Astrocyte of the cerebellum (primary cell): ENCODE measurements around the gene PLSCR3.

Experiments used
- DNase-seq: peaks from one replicate; pipeline ENCODE4 v3.0.0-alpha.2; 2011; ENCODE audit warnings: low read depth
- H3K4me3 ChIP-seq: 2 replicates; pipeline ENCODE4 v1.5.1; 2011; ENCODE audit warnings: mild to moderate bottlenecking, low read depth, low read length, moderate library complexity
- CTCF ChIP-seq: IDR thresholded peaks from 2 replicates; pipeline ENCODE4 v1.5.1; 2012; ENCODE audit warnings: low read length, low read depth, moderate library complexity, mild to moderate bottlenecking; ENCODE audit errors: missing control alignments
- in situ Hi-C: cut with HindIII; loops from 2 replicates; pipeline ENCODE4 v1.10.0; 2017; ENCODE audit warnings: low sequenced_read_pairs

Gene PLSCR3

DNA sequence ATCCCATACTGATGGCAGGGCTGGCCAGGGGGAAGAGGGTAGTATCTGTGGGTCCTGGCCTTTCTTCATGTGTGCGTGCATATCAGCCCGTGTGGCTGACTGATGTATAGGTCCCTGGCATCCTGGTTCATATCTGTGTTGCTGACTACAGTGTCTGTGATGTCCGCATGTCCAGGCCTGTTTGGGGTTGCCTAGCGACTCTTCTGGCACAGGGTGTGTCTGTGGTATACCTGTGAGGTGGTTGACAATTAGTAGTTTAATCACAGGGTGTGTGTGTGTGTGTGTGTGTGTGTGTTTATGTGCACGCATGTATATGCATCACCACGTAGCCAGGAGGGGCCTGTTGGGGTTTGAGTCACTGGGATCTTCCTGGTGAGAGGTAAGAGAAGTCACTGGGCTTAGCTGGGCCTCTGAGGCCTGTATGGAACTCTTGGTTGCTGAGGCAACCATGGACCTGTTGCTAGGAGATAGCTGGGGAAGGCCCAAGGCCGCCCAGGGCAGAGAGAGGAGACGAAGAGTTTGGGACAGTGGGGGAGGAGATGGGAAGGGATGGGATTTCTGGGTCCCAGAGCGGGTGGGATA, 40.0 kb downstream of the PLSCR3 start:
- H3K4me3 ChIP-seq: no peak overlapping the region
- DNase-seq: no peak
- no peak for TF ChIP-seq CTCF
- in situ Hi-C loops: no loop called here

GRCh38 chr17:7352910-7353635, 41.3 kb downstream of the PLSCR3 start:
- peak overlapping the region; percentile 87 for H3K4me3 ChIP-seq
- in situ Hi-C loops: no loop called here
- no peak for DNase-seq
- TF ChIP-seq CTCF: no peak

DNA sequence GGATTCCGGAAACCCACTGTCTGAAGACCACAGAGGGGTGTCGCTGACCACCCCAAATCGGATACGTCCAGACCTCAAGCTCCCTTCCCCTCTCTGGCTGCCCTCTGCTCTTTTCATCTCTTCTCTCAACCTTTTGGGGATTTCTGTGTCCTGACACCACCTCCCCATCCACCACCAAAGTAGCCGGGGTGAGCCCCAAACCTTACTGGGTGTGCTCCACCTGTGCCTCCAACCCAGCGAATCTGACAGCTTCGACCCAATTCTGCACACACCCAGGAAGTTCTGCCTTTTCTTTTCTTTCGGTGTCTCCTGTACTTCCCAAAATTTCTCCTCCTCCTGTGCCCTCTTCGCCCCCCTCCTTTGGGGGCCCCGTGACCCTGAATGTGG, 41.8 kb downstream of the PLSCR3 start:
- peak overlapping the region; percentile 87 for H3K4me3 ChIP-seq
- in situ Hi-C loops: no loop called here
- DNase-seq: no peak
- no peak for TF ChIP-seq CTCF

DNA sequence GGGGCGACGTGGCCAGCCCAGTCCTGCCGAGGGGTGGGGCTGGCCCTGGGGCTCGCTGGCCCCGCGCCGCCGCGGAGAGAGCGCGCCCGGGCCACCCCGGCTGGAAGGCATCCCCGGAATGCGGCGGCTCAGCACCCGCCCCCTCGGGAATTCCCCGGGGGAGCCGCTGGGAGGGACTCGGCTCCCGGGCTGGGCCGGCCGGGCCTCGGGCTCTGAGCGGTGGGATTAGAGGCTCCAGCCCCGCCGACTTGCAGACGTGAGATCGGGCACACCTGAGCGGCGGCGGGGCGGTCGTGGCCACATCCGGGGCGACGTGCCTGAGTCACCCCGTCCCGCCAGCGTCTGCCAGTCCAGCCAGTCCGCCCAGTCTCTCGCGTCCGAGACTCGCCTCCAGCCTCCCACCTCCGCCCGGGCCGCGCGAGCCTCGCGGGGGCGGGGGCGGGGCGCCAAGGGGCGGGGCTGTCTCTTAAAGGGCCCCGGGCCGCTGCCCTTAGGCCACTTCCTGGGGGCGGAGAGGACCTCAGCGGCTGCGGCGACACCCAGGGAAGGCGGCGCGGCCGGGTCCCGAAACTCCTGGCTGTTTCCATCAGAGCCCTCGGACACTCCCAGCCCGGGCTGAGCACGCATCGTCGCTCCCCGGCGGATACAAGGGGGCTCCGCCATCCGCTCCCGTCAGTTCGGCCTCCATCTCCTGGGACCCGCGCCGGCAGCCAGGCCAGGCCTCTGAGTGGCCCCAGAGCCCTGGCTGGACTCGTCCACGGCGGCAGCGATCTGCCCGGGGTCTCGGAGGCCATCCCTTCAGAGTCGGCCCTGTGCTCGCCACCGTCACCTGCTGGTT, 42.4 kb downstream of the PLSCR3 start, which contains the start of gene KCTD11:
Gene KCTD11 (plus strand): TSS at position 498 of the 838 bp plus-strand sequence.
- peak; percentile 58 for DNase-seq
- peak within 1 kb of the TSS; percentile 87 for H3K4me3 ChIP-seq
- peak; percentile 72 for TF ChIP-seq CTCF
- in situ Hi-C loops: no loop called here

DNA sequence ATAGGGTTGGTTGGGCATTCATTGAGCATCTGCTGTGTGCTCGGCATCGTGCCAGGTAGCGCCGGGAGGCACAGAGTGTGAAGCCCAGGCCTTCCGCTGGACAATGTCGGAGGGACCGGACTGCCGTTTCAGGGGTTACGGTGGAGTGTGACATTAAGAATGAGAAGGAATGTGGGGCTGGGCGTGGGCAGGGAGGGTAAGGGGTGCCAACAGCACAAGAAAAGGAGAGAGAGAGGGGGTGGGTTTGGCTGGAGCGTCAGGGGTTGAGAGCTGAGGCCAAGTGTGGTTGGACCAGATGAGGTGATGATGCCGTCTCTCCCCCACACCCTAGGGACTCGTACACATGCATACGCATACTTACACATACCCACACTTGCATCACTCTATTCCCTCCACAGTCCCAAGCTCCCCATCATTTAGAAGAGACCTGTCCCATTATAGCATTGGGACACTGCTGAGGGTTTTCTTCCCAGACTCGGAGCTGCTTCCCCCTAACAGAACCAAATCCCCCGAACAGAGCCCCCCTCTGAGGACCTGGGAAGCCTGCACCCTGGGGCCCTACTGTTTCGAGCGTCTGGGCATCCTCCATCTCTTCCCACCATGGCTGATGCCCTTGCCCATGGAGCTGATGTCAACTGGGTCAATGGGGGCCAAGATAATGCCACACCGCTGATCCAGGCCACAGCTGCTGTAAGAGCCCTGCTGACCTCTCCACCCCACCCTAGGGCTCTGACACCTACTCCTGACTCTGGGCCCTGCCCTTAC, 45.7 kb downstream of the PLSCR3 start:
- no peak for TF ChIP-seq CTCF
- in situ Hi-C loops: no loop called here
- H3K4me3 ChIP-seq: no peak overlapping the region
- DNase-seq: no peak
